Measurements from ENCODE around the gene KDM4C. TPM values are rescaled to one million over a fixed set of nuclear protein-coding genes. Genes with fewer than 3 reads are reported as not detected.
"Not testable (repeated sequence)": the region's sequence is repeated elsewhere in the genome, so short reads cannot be mapped to it uniquely, and the experiment has no call there.

KDM4C gene
- total RNA-seq, 1 donor from 2014 or later = 14.7 TPM

DNA sequence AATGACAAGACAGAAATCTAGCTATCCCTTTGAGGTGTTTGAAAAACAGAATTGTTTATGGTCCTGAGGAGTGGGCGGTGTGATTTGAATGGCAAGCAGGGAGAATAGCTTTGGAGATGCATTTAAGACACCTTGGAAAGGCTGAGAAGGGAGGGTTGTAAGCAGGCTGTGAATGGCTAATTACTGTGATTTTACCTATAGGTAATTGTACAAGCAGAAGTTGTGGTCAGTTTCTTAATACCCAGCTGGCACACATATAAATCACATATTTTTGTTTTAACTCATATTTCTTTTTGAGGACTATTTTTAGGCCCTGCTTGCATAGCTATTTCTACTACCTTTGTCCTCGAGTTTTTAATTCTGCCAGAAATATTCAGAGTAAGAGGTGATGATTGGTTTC lies 248.6 kb downstream of the KDM4C start:
- Histone ChIP-seq H3K4me3 (ENCODE audit: low read depth, low read length) (no peak overlapping the region), H3K36me3 (ENCODE audit: control insufficient read depth, insufficient read depth, low read length) (peaks cover 2% of the 10 kb centered on the region), H3K27me3 (ENCODE audit: control insufficient read depth, insufficient read depth, low read length) (no peaks in the 10 kb centered on the region)
- no peak for DNase-seq (ENCODE audit: low read depth)
- TF ChIP-seq, protein P1, sequence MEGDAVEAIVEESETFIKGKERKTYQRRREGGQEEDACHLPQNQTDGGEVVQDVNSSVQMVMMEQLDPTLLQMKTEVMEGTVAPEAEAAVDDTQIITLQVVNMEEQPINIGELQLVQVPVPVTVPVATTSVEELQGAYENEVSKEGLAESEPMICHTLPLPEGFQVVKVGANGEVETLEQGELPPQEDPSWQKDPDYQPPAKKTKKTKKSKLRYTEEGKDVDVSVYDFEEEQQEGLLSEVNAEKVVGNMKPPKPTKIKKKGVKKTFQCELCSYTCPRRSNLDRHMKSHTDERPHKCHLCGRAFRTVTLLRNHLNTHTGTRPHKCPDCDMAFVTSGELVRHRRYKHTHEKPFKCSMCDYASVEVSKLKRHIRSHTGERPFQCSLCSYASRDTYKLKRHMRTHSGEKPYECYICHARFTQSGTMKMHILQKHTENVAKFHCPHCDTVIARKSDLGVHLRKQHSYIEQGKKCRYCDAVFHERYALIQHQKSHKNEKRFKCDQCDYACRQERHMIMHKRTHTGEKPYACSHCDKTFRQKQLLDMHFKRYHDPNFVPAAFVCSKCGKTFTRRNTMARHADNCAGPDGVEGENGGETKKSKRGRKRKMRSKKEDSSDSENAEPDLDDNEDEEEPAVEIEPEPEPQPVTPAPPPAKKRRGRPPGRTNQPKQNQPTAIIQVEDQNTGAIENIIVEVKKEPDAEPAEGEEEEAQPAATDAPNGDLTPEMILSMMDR (IDR thresholded peaks at IDR 0.05; ENCODE audit: insufficient read depth, low read length, poor library complexity, severe bottlenecking) = no peak

DNA sequence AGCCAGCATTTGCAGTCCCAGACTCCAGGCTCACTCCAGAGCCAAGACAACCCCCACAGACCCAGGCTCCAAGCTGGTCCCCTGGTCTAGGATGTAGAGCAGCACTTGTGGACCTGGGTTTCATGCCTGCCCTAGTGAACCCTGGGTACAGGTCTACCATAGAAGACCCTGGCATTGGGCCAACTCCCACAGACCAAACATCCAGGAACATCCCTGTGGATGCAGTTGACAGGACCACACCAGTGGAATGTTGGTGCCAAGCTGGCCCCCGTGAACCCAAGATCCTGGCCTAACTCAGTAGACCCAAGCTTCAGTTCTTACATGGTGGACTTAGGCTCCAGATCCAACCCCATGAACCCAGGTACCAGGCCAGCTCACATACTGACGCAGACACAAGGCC lies 250.6 kb downstream of the KDM4C start:
- no peak for DNase-seq (ENCODE audit: low read depth)
- Histone ChIP-seq H3K4me3 (ENCODE audit: low read depth, low read length) (no peak overlapping the region), H3K27me3 (ENCODE audit: control insufficient read depth, insufficient read depth, low read length) (no peaks in the 10 kb centered on the region), H3K36me3 (ENCODE audit: control insufficient read depth, insufficient read depth, low read length) (peaks cover 2% of the 10 kb centered on the region)
- TF ChIP-seq, protein P1 (IDR thresholded peaks at IDR 0.05; ENCODE audit: insufficient read depth, low read length, poor library complexity, severe bottlenecking) = no peak

DNA sequence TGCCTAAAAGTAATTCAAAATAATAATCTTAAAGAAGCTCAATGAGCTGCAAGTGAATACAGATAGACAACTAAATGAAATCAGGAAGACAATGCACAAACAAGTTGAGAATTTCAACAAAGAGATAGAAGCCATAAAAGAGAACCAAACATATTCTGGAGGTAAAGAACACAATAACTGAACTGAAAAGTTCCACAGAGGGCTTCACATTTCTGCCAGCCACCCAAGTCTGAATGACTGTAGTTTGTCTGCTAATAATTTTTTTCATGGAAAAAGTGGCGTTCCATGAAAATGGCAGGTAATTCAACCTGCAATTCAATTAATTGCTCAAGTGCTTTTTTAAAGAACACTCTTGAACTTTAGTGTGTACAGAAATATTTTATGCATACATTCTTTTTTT lies 251.3 kb downstream of the KDM4C start:
- no peak overlapping the region for H3K4me3 ChIP-seq (ENCODE audit: low read depth, low read length)
- no peaks in the 10 kb centered on the region for H3K27me3 ChIP-seq (ENCODE audit: control insufficient read depth, insufficient read depth, low read length)
- TF ChIP-seq, protein P1 (IDR thresholded peaks at IDR 0.05; ENCODE audit: insufficient read depth, low read length, poor library complexity, severe bottlenecking) = no peak
- DNase-seq (ENCODE audit: low read depth) = no peak
- H3K36me3 ChIP-seq (ENCODE audit: control insufficient read depth, insufficient read depth, low read length) = peaks cover 2% of the 10 kb centered on the region

DNA sequence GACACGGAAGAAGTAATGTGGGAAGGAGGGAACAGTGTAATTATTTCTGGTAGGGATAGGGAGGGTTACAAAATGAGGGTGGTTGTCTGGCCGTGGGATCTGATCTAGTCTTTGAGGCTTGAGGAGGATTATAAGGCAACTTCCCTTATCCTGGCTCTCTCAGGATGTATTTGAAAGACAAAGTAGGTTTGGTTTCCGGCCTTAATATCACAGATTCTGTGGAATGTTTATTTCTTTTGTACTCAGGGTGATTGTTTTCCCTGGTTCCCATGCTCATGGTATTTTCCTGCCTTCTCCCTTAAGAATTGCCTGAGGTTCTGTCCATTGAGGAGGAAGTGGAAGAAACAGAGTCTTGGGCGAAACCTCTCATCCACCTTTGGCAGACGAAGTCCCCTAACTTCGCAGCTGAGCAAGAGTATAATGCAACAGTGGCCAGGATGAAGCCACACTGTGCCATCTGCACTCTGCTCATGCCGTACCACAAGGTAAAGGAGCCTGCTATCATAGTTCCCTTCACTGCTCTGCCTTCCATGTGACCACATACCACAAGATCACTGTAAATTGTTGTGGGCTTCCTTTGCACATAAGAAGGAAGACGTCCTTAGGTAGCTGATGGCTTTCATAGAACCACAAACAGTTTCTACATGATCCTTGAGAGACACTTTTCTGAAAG lies 253.8 kb downstream of the KDM4C start:
- Histone ChIP-seq H3K27me3 (ENCODE audit: control insufficient read depth, insufficient read depth, low read length) (no peaks in the 10 kb centered on the region), H3K36me3 (ENCODE audit: control insufficient read depth, insufficient read depth, low read length) (peaks cover 2% of the 10 kb centered on the region), H3K4me3 (ENCODE audit: low read depth, low read length) (no peak overlapping the region)
- TF ChIP-seq, protein P1 (IDR thresholded peaks at IDR 0.05; ENCODE audit: insufficient read depth, low read length, poor library complexity, severe bottlenecking) = no peak
- no peak for DNase-seq (ENCODE audit: low read depth)

DNA sequence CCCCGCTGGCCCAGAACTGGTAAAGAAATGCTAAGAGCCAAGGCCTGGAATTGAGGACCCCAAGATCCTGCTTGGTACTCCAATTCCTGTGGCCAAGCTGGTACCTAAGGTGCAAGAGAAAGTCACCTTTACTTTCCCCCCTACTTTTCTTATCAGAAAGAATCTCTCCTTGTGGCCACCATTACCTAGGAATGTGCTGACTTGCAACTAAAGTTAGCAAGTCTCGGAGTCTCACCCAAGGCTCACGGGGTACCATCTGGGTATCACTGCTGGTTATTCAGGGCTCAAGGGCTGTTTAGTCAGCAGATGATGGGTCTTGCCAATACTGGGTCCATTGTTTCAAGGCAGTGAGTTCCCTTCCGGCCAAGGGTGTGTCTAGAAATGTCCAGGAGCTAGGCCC lies 270.2 kb downstream of the KDM4C start:
- TF ChIP-seq, protein P1 (IDR thresholded peaks at IDR 0.05; ENCODE audit: insufficient read depth, low read length, poor library complexity, severe bottlenecking) = no peak
- Histone ChIP-seq H3K36me3 (ENCODE audit: control insufficient read depth, insufficient read depth, low read length) (no peaks in the 10 kb centered on the region), H3K27me3 (ENCODE audit: control insufficient read depth, insufficient read depth, low read length) (no peaks in the 10 kb centered on the region), H3K4me3 (ENCODE audit: low read depth, low read length) (no peak overlapping the region)
- DNase-seq (ENCODE audit: low read depth) = no peak

DNA sequence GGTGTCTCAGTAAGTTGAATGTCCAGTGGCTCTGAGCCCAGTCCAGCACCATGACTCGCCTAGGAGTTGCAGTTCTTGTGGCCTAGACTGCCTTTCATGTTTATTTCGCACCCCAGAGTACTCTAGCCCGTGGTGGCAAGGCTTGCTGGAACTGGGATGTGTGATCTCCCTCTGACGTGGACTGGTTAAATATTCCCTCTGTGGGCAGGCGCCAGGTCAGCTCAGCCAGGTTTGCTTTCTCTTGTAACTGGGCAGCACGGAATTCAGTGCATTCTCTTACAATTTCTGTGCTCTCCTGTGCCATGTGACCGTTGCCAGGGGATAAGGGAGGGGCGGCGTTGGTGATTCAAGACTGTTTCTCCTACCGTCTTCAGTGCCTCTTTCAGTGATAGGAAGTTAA lies 270.8 kb downstream of the KDM4C start:
- TF ChIP-seq, protein P1 (IDR thresholded peaks at IDR 0.05; ENCODE audit: insufficient read depth, low read length, poor library complexity, severe bottlenecking) = no peak
- H3K36me3 ChIP-seq (ENCODE audit: control insufficient read depth, insufficient read depth, low read length) = no peaks in the 10 kb centered on the region
- DNase-seq (ENCODE audit: low read depth) = peak; percentile 9
- H3K27me3 ChIP-seq (ENCODE audit: control insufficient read depth, insufficient read depth, low read length) = no peaks in the 10 kb centered on the region
- no peak overlapping the region for H3K4me3 ChIP-seq (ENCODE audit: low read depth, low read length)

DNA sequence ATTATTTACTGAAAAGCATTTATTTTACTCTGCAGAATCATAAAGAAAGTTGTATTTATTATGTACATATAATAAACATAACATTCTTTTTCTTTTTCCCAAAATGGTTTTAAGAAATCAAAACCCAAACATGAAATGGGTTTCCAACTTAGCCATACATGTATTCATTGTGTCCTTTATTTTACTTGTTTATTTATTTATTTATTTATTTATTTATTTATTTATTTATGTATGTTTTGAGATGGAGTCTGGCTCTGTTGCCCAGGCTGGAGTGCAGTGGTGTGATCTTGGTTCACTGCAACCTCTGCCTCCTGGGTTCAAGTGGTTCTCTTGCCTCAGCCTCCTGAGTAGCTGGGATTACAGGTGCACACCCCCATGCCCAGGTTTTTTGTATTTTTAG lies 273.2 kb downstream of the KDM4C start:
- not testable (repeated sequence) for H3K4me3 ChIP-seq (ENCODE audit: low read depth, low read length); H3K27me3 ChIP-seq (ENCODE audit: control insufficient read depth, insufficient read depth, low read length); DNase-seq (ENCODE audit: low read depth); H3K36me3 ChIP-seq (ENCODE audit: control insufficient read depth, insufficient read depth, low read length)

Data from kidney epithelial cell (primary cell).